Stimulated activated CD4-positive, alpha-beta T cell treated with anti-CD3 and anti-CD28 coated beads, Interleukin-12 subunit alpha, Interleukin-12 subunit beta, amount 100 ng/mL, for 48 hours (primary cell): Measurements from ENCODE around the gene CACNA2D3.

Experiments used
- DNase-seq, 3 donors: peaks; one replicate each; pipeline ENCODE4 v3.0.0-alpha.2; 2020; ENCODE audit warnings: low read depth in 2 of 3, low spot score in 1 of 3

CACNA2D3 gene

GRCh38 chr3:54895613-54896012, 773.3 kb downstream of the CACNA2D3 start:
- DNase-seq = no peak

GRCh38 chr3:54897028-54897711, 774.8 kb downstream of the CACNA2D3 start:
- DNase-seq = no peak

GRCh38 chr3:54899273-54899672, 776.9 kb downstream of the CACNA2D3 start:
- DNase-seq = no peak

GRCh38 chr3:54900838-54901591, 778.7 kb downstream of the CACNA2D3 start:
- DNase-seq = no peak

- no peak for DNase-seq
These were observed 779.7 kb downstream of the CACNA2D3 start for GRCh38 chr3:54901906-54902685.

GRCh38 chr3:54905261-54905888, 783.0 kb downstream of the CACNA2D3 start:
- no peak for DNase-seq

- DNase-seq = no peak
These were observed 783.6 kb downstream of the CACNA2D3 start for GRCh38 chr3:54905920-54906319.

GRCh38 chr3:54906763-54907162, 784.4 kb downstream of the CACNA2D3 start:
- DNase-seq = no peak

- no peak for DNase-seq
These were observed 786.8 kb downstream of the CACNA2D3 start for GRCh38 chr3:54909191-54909590.

- no peak for DNase-seq
These were observed 791.8 kb downstream of the CACNA2D3 start for GRCh38 chr3:54914180-54914579.

- no peak for DNase-seq
These were observed 792.8 kb downstream of the CACNA2D3 start for GRCh38 chr3:54915181-54915580.

GRCh38 chr3:54915976-54916375, 793.6 kb downstream of the CACNA2D3 start:
- no peak for DNase-seq

- no peak for DNase-seq
These were observed 794.4 kb downstream of the CACNA2D3 start for GRCh38 chr3:54916732-54917131.

GRCh38 chr3:54917174-54917573, 794.8 kb downstream of the CACNA2D3 start:
- DNase-seq = no peak

- DNase-seq = no peak
These were observed 795.5 kb downstream of the CACNA2D3 start for GRCh38 chr3:54917862-54918261.

- DNase-seq = no peak
These were observed 796.2 kb downstream of the CACNA2D3 start for GRCh38 chr3:54918516-54918915.

GRCh38 chr3:54928046-54928770, 805.9 kb downstream of the CACNA2D3 start, which contains the start of gene LRTM1:
Gene LRTM1, minus strand, starts transcription at chr3:54928059. Its CDS starts 148 bp downstream, at chr3:54927911.
- no peak for DNase-seq

GRCh38 chr3:54931182-54931581, 808.8 kb downstream of the CACNA2D3 start:
- no peak for DNase-seq

GRCh38 chr3:54932606-54933005, 810.3 kb downstream of the CACNA2D3 start:
- no peak for DNase-seq

GRCh38 chr3:54935869-54936268, 813.5 kb downstream of the CACNA2D3 start:
- DNase-seq = no peak

- DNase-seq = no peak
These were observed 814.2 kb downstream of the CACNA2D3 start for GRCh38 chr3:54936561-54936960.
